ENCODE results near the gene ELOVL6. TPM values are rescaled to one million over a fixed set of nuclear protein-coding genes. Genes with fewer than 3 reads are reported as not detected.

Gene ELOVL6
- total and polyA plus RNA-seq, 4 donors: 19.5 to 38.8 (median 37.5) TPM

- Histone ChIP-seq H3K4me1 (ENCODE audit: control insufficient read depth in 4 of 4, insufficient read depth in 4 of 4, low read length in 3 of 4) (no peaks in the 10 kb centered on the region), H3K27ac (ENCODE audit: low read depth in 1 of 2, low read length in 2 of 2) (no peak overlapping the region), H3K36me3 (ENCODE audit: control insufficient read depth in 4 of 4, insufficient read depth in 3 of 4, low read depth in 1 of 4, low read length in 3 of 4) (no peaks in the 10 kb centered on the region), H3K9ac (ENCODE audit: low read depth in 1 of 2, low read length in 2 of 2) (no peak overlapping the region), H3K9me3 (ENCODE audit: control insufficient read depth in 4 of 4, low read length in 3 of 4) (no peaks in the 10 kb centered on the region), H3K4me3 (ENCODE audit: low read depth in 1 of 3, low read length in 3 of 3) (no peak overlapping the region), H3K27me3 (ENCODE audit: control insufficient read depth in 4 of 4, insufficient read depth in 4 of 4, low read length in 3 of 4) (no peaks in the 10 kb centered on the region)
- no peak for TF ChIP-seq HNF4G (IDR thresholded peaks at IDR 0.05)
- no peak for TF ChIP-seq FOXA2 (IDR thresholded peaks at IDR 0.05)
- TF ChIP-seq JUND (IDR thresholded peaks at IDR 0.05): no peak
- TF ChIP-seq REST (IDR thresholded peaks at IDR 0.05): no peak
- no peak for TF ChIP-seq NR2F2 (IDR thresholded peaks at IDR 0.05)
- TF ChIP-seq ATF3 (IDR thresholded peaks at IDR 0.05): no peak
- TF ChIP-seq YY1 (IDR thresholded peaks at IDR 0.05): no peak
- no peak for TF ChIP-seq EGR1 (IDR thresholded peaks at IDR 0.05; ENCODE audit: low read depth in 2 of 2)
- TF ChIP-seq CTCF (IDR thresholded peaks at IDR 0.05; ENCODE audit: low read depth, low read length, missing input control): no peak
- TF ChIP-seq TAF1 (conservative IDR thresholded peaks at IDR 0.05): no peak
- TF ChIP-seq ZBTB33 (IDR thresholded peaks at IDR 0.05): no peak
- TF ChIP-seq GABPA (IDR thresholded peaks at IDR 0.05 in 1 of 2, conservative IDR thresholded peaks at IDR 0.05 in 1 of 2): no peak
- no peak for TF ChIP-seq RXRA (IDR thresholded peaks at IDR 0.05)
- TF ChIP-seq RAD21 (IDR thresholded peaks at IDR 0.05): no peak
- no peak for TF ChIP-seq HNF4A (conservative IDR thresholded peaks at IDR 0.05)
- DNase-seq (ENCODE audit: low spot score): no peak
Observed at GRCh38 chr4:110122201-110122600, 76.2 kb downstream of the ELOVL6 start.

GRCh38 chr4:110120506-110120905, 77.9 kb downstream of the ELOVL6 start:
- H3K9ac ChIP-seq (ENCODE audit: low read depth in 1 of 2, low read length in 2 of 2): no peak overlapping the region
- 94% methylated on average over 6 of the region's 6 CpGs for WGBS
- no peaks in the 10 kb centered on the region for H3K4me1 ChIP-seq (ENCODE audit: control insufficient read depth in 4 of 4, insufficient read depth in 4 of 4, low read length in 3 of 4)
- no peaks in the 10 kb centered on the region for H3K9me3 ChIP-seq (ENCODE audit: control insufficient read depth in 4 of 4, low read length in 3 of 4)
- peaks cover 0 to 4% (median 0%) of the 10 kb centered on the region in 4 donors for H3K36me3 ChIP-seq (ENCODE audit: control insufficient read depth in 4 of 4, insufficient read depth in 3 of 4, low read depth in 1 of 4, low read length in 3 of 4)
- H3K27ac ChIP-seq (ENCODE audit: low read depth in 1 of 2, low read length in 2 of 2): no peak overlapping the region
- TF ChIP-seq MAX (IDR thresholded peaks at IDR 0.05) (no peak), HNF4G (IDR thresholded peaks at IDR 0.05) (no peak)
- no peak for DNase-seq (ENCODE audit: low spot score)
- H3K27me3 ChIP-seq (ENCODE audit: control insufficient read depth in 4 of 4, insufficient read depth in 4 of 4, low read length in 3 of 4): no peaks in the 10 kb centered on the region
- no peak overlapping the region for H3K4me3 ChIP-seq (ENCODE audit: low read depth in 1 of 3, low read length in 3 of 3)
